ENCODE data around the gene MRPL32. TPM values are rescaled to one million over a fixed set of nuclear protein-coding genes. Genes with fewer than 3 reads are reported as not detected.

Gene MRPL32
- total and polyA plus RNA-seq, 2 of the 13 experiments (the other 11 are each of a cell fraction or from before 2014, with no cell fraction given), result 39.0 to 81.2 TPM

DNA sequence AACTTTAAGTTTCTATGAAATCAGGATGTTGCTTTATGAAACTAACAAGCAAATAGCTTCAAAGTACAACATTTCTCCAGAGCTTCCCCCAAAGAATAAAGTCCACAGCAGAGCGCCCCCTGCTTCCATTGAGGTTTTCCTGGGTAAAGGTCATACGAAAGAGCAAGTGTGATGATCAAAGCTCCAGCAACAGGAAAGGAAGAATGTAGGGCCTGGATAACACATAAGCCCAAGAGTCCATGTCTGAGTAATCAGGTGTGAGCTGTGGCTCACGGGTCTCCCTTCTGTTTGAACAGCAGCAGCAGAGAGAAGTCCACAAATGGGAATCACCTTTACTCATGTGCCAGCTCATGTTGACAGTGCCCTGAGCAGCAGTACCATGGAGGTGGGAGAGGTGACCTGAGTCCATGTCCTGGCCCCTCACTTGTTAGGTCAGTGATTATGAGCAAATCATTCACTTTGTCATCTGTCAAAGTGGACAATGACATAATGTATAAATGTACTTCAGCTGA lies 50.5 kb downstream of the MRPL32 start (continued):
- TF ChIP-seq, protein P1, sequence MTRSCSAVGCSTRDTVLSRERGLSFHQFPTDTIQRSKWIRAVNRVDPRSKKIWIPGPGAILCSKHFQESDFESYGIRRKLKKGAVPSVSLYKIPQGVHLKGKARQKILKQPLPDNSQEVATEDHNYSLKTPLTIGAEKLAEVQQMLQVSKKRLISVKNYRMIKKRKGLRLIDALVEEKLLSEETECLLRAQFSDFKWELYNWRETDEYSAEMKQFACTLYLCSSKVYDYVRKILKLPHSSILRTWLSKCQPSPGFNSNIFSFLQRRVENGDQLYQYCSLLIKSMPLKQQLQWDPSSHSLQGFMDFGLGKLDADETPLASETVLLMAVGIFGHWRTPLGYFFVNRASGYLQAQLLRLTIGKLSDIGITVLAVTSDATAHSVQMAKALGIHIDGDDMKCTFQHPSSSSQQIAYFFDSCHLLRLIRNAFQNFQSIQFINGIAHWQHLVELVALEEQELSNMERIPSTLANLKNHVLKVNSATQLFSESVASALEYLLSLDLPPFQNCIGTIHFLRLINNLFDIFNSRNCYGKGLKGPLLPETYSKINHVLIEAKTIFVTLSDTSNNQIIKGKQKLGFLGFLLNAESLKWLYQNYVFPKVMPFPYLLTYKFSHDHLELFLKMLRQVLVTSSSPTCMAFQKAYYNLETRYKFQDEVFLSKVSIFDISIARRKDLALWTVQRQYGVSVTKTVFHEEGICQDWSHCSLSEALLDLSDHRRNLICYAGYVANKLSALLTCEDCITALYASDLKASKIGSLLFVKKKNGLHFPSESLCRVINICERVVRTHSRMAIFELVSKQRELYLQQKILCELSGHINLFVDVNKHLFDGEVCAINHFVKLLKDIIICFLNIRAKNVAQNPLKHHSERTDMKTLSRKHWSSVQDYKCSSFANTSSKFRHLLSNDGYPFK (CRISPR knock-in tag; IDR thresholded peaks at IDR 0.05; ENCODE audit: borderline replicate concordance), result no peak
- no peak for TF ChIP-seq ZNF720 (CRISPR knock-in tag; IDR thresholded peaks at IDR 0.05)
- TF ChIP-seq GATA4 (IDR thresholded peaks at IDR 0.05; ENCODE audit: borderline replicate concordance, low read depth), result no peak
- no peak for TF ChIP-seq JDP2 (CRISPR knock-in tag; IDR thresholded peaks at IDR 0.05; ENCODE audit: borderline replicate concordance)
- TF ChIP-seq PCBP2 (optimal IDR thresholded peaks at IDR 0.05; ENCODE audit: low read depth, low read length, poor library complexity, severe bottlenecking), result no peak
- TF ChIP-seq, protein P2, sequence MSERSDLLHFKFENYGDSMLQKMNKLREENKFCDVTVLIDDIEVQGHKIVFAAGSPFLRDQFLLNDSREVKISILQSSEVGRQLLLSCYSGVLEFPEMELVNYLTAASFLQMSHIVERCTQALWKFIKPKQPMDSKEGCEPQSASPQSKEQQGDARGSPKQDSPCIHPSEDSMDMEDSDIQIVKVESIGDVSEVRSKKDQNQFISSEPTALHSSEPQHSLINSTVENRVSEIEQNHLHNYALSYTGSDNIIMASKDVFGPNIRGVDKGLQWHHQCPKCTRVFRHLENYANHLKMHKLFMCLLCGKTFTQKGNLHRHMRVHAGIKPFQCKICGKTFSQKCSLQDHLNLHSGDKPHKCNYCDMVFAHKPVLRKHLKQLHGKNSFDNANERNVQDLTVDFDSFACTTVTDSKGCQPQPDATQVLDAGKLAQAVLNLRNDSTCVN (CRISPR knock-in tag; IDR thresholded peaks at IDR 0.05; ENCODE audit: borderline replicate concordance), result 0 out of 2 replicates have a peak, but pooled peaks have one; percentile 36
- TF ChIP-seq SMC3 (IDR thresholded peaks at IDR 0.05; ENCODE audit: low read length), result peak; percentile 28; the same call in 1 of the 2 replicates
- TF ChIP-seq MED8 (CRISPR knock-in tag; IDR thresholded peaks at IDR 0.05; ENCODE audit: insufficient replicate concordance), result no peak
- TF ChIP-seq, protein P3, sequence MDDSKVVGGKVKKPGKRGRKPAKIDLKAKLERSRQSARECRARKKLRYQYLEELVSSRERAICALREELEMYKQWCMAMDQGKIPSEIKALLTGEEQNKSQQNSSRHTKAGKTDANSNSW (CRISPR knock-in tag; IDR thresholded peaks at IDR 0.05; ENCODE audit: borderline replicate concordance), result no peak
- TF ChIP-seq, protein P4, sequence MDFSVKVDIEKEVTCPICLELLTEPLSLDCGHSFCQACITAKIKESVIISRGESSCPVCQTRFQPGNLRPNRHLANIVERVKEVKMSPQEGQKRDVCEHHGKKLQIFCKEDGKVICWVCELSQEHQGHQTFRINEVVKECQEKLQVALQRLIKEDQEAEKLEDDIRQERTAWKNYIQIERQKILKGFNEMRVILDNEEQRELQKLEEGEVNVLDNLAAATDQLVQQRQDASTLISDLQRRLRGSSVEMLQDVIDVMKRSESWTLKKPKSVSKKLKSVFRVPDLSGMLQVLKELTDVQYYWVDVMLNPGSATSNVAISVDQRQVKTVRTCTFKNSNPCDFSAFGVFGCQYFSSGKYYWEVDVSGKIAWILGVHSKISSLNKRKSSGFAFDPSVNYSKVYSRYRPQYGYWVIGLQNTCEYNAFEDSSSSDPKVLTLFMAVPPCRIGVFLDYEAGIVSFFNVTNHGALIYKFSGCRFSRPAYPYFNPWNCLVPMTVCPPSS (IDR thresholded peaks at IDR 0.05), result no peak
- no peak; the same call in 1 of the 2 replicates for TF ChIP-seq ZMYM4 (CRISPR knock-in tag; IDR thresholded peaks at IDR 0.05)
- TF ChIP-seq NCOA5 (CRISPR knock-in tag; IDR thresholded peaks at IDR 0.05), result no peak
- TF ChIP-seq ZNF350 (CRISPR knock-in tag; IDR thresholded peaks at IDR 0.05; ENCODE audit: borderline replicate concordance, low read depth), result no peak
- TF ChIP-seq TMF1 (CRISPR knock-in tag; IDR thresholded peaks at IDR 0.05; ENCODE audit: low read depth), result no peak
- no peak for TF ChIP-seq ZNF678 (CRISPR knock-in tag; IDR thresholded peaks at IDR 0.05)
- peak; percentile 84 for TF ChIP-seq TEAD3 (CRISPR knock-in tag; optimal IDR thresholded peaks at IDR 0.05; ENCODE audit: borderline replicate concordance)
- no peak for TF ChIP-seq ZNF44 (CRISPR knock-in tag; IDR thresholded peaks at IDR 0.05)
- no peak for TF ChIP-seq ZNF558 (CRISPR knock-in tag; IDR thresholded peaks at IDR 0.05; ENCODE audit: borderline replicate concordance)
- TF ChIP-seq NFIC (IDR thresholded peaks at IDR 0.05; ENCODE audit: low read length), result peak; percentile 79; the same call in 1 of the 2 replicates
- peak; percentile 40; the same call in 1 of the 2 replicates for TF ChIP-seq MEF2D (CRISPR knock-in tag; IDR thresholded peaks at IDR 0.05)
- TF ChIP-seq ISL2 (CRISPR knock-in tag; IDR thresholded peaks at IDR 0.05), result no peak
- no peak for TF ChIP-seq NFKBIZ (CRISPR knock-in tag; IDR thresholded peaks at IDR 0.05)
- TF ChIP-seq, protein P5, sequence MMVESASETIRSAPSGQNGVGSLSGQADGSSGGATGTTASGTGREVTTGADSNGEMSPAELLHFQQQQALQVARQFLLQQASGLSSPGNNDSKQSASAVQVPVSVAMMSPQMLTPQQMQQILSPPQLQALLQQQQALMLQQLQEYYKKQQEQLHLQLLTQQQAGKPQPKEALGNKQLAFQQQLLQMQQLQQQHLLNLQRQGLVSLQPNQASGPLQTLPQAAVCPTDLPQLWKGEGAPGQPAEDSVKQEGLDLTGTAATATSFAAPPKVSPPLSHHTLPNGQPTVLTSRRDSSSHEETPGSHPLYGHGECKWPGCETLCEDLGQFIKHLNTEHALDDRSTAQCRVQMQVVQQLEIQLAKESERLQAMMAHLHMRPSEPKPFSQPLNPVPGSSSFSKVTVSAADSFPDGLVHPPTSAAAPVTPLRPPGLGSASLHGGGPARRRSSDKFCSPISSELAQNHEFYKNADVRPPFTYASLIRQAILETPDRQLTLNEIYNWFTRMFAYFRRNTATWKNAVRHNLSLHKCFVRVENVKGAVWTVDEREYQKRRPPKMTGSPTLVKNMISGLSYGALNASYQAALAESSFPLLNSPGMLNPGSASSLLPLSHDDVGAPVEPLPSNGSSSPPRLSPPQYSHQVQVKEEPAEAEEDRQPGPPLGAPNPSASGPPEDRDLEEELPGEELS (CRISPR knock-in tag; IDR thresholded peaks at IDR 0.05), result peak; percentile 49; the same call in 1 of the 2 replicates
- TF ChIP-seq ZNF652 (CRISPR knock-in tag; IDR thresholded peaks at IDR 0.05; ENCODE audit: borderline replicate concordance, low read depth), result no peak
- TF ChIP-seq ZNF589 (CRISPR knock-in tag; conservative IDR thresholded peaks at IDR 0.05), result no peak
